HG03175 (cell line): ENCODE results near the gene PAXX.
A peak's percentile ranks its signal among the peaks of the same experiment; 100 is the strongest.
"Not testable (repeated sequence)": the region's sequence is repeated elsewhere in the genome, so short reads cannot be mapped to it uniquely, and the experiment has no call there.

Source experiments
- ATAC-seq: cut with Tn5 transposase; IDR thresholded peaks from one replicate; pipeline ENCODE4 v1.9.1; 2021; ENCODE audit warnings: mild to moderate bottlenecking, moderate library complexity; ENCODE audit not compliant: unreplicated experiment

The PAXX gene

DNA sequence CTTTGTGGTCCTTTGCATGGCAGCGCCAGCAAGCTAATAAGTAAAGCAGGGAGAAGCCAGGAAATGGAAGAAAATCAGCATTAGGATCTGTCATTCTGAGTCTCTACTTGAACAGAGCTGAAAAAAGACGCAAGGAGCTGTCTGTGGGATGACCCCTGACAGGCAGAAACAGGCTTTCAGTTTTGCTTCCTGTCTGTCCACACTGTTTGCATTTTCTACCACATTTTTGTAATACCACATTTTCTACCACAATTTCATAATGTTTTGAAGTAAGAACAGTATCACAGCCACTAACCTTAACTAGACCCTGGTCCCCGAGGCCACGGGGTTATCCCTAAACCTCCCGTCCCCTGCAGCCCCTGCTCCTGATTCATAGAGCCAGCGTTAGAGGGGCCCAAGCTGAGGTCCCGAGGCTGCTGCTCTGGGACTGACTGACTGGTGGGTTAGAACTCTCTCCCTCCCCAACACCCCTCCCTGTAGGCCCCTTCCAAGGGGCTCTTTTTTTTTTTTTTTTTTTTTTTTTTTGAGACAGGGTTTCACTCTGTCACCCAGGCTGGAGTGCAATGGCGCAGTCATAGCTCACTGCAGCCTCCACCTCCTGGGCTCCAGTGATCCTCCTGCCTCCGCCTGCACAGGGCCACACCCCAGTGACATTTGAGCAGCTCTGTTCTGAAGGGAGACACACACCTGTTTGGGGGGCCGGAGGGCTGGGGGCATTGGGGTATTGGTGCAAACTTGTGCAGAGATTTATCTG, 8.1 kb downstream of the PAXX start:
- peak; percentile 71 for ATAC-seq

DNA sequence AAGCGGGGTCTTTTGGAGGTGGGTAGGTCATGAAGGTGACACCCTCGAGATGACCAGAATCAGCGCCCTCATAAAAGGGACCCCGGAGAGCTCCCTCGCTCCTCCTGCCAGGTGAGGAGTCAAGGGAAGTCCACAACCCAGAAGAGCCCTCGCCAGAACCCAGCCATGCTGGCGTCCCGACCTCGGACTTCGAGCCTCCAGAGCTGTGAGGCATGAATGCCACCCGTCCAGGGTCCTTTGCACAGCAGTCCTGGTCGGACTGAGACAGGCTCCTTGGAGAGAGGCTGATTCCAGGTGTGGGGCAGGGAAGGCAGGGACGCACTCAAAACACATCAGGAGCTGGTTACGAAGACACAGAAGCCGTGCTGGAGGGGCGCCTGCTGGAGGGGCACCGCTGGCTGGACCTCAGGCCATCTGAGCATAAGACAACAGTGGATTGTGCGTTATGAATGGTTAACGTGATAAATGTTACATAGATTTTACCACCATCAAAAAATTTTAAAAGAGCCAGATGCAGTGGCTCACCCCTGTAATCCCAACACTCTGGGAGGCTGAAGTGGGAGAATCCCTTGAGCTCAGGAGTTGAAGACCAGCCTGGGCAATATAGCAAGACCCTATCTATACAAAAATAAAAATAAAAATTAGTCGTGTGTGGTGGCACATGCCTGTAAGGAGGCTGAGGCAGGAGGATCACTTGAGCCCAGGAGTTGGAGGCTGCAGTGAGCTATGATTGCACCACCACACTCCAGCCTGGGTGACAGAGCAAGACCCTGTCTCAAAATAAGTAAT, 9.8 kb downstream of the PAXX start:
- ATAC-seq, result no peak

- no peak for ATAC-seq
These were observed 10.4 kb downstream of the PAXX start for GRCh38 chr9:137002646-137003041.

DNA sequence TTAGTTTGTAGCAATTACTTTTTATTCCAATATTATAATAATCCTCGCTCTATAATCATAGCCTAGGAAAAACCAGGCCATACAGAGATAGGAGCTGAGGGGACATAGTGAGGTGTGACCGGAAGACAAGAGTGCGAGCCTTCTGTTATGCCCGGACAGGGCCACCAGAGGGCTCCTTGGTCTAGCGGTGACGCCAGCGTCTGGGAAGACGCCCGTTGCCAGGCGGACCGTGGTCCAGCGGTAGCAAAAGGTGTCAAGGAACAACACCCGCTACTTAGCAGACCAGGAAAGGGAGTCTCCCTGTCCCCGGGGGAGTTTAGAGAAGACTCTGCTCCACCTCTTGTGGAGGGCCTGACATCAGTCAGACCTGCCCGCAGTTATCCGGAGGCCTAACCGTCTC, 12.1 kb downstream of the PAXX start:
- ATAC-seq, result not testable (repeated sequence)

GRCh38 chr9:137006116-137007003, 14.1 kb downstream of the PAXX start:
- ATAC-seq, result no peak

- no peak for ATAC-seq
These were observed 15.0 kb downstream of the PAXX start for GRCh38 chr9:137007108-137007815.

- no peak for ATAC-seq
These were observed 15.6 kb downstream of the PAXX start for GRCh38 chr9:137007816-137008270.

- no peak for ATAC-seq
These were observed 16.1 kb downstream of the PAXX start for GRCh38 chr9:137008312-137008711.

DNA sequence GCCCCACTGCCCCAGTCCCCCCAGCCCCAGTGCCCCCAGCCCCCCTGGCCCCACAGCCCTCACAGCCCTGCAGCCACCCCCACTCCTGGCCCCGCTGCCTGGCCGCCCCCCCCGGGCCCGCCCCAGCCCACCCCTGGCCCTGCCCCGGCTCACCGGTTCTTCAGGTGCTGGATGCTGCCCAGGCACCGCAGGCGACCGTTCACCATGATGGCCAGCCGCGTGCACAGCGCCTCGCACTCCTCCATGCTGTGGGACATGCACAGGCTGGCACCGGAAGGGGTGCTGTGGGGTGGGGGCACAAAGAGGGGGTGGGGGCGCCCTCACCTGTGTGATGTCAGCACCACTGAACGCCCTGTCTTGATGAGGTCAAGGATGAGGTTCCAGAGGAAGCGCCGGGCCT, 17.0 kb downstream of the PAXX start:
- no peak for ATAC-seq

- no peak for ATAC-seq
These were observed 17.9 kb downstream of the PAXX start for GRCh38 chr9:137009938-137010732.

- no peak for ATAC-seq
These were observed 18.9 kb downstream of the PAXX start for GRCh38 chr9:137011156-137011555.

DNA sequence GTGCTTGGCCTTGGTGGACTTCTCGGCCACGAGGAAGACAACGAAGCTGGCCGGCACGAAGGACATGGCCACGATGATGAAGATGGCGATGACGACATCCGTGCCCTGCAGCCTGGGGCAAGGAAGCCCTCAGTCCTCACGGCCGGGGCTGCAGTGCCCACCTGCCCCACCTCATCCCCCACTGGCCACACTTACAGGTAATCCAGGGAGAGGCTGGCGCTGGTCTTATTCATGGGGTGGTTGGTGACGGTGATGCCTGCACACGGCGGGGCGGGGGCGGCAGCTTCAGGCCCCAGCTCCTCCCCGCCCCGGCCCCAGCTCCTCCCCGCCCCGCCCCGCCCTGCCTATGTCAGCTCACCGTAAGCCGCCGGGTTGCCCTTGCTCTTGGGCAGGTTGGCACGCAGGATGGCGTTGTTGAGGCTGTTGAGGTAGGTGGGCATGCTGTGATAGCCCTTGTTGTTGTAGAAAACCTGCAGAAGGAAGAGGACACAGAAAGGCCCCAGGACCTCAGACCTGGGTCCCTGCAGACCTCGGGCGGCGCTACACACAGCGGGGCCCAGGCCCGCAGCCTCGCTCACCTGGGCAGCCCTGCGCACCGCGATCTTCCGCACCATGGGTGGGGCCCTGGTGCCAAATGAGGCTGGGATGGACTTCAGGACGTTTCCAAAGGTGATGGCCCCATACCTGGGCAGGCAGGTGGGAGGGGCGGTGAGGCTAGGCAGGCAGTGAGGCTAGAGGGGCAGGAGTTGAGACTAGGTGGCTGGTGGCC, 19.9 kb downstream of the PAXX start:
- no peak for ATAC-seq

DNA sequence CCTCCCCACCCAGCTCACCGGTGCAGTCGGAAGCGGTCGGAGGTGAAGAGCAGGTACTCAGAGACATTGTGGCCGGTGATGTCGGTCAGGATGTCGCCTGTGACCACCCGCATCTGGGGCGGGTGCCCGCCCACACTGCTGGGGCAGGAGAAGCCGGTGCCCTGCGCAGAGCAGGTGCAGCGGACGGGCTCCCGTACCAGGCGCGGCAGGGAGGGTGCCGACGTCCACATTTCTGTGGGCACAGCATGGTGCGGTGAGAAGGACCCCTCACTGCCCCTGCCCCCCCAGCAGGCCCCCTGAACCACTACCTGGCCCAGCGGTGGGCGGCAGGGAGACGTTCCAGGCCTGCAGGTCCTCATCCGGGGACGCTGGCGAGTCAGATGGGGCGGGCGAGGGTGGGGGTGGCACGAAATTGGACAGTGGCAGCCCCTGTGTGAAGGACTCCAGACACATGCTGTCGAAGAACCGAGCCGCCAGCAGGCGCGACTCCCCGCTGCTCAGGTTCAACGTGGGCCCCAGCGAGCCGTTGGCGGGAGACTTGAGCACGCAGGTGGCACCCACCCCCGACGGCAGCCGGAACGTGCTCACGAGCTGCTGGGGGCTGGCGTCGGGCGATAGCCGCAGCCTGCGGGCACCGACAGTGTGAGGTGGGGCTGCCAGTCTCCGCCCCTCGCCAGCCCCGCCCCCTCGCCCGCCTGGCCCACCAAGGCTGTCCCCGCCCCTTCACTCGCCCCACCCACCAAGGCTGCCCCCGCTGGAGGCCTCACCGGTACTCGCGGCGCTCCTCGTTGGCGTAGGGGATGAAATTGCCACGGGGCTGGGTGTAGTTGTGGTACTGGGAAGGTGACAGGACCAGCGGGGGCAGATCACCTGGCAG, 20.7 kb downstream of the PAXX start:
- ATAC-seq, result no peak

GRCh38 chr9:137013571-137013940, 21.3 kb downstream of the PAXX start:
- no peak for ATAC-seq

GRCh38 chr9:137014166-137014565, 21.9 kb downstream of the PAXX start:
- ATAC-seq, result no peak

DNA sequence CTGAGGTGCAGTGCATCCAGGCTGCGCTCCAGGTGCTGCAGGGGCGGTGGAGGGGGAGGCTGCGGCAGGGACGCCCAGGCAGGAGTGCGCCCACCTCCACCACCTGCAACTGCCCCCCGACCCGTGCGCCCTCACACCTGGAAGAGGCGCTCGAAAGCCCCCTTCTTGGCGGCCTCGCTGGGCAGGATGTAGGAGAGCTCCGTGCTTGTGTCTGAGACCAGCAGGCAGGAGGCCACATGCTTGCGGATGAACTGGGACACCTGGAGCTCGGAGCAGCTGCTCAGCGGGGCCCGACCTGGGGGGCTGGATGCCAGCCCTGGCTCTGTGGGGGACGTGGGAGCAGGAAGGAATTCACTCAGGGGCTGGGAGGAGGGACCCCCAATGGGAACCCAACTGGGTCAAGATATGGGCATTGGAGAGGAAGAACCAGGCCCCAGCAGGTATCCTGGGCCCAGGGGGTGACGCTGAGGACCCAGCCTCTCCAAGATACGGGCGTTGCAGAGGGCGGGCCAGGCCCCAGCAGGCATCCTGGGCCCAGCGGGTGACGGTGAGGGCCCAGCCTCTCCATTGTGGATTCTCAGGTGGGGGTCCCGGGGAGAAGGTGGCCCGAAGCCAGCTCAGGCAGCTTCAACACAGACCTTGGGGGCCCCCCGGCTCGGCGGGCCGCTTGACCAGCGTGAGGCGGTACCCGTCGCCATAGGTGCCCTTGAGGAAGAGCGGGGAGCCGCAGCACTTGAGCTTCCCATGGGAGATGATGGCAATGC, 22.7 kb downstream of the PAXX start:
- no peak for ATAC-seq

DNA sequence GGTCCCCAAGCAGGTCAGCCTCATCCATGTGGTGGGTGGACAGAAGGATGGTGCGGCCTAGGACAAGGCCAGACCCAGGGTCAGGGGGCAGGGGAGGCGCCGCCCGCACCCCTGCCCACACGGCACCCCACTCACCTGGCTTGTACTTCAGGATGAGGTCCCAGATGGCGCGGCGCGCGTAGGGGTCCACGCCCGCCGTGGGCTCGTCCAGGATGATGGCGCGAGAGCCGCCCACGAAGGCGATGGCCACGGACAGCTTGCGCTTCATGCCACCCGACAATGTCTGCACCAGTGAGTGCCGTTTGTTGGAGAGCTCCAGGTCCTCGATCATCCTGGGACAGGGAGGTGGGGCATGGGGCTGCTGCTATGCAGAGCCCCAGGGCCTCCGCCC, 23.3 kb downstream of the PAXX start:
- no peak for ATAC-seq
